ENCODE measurements around the gene TACC2.

Gene TACC2

DNA sequence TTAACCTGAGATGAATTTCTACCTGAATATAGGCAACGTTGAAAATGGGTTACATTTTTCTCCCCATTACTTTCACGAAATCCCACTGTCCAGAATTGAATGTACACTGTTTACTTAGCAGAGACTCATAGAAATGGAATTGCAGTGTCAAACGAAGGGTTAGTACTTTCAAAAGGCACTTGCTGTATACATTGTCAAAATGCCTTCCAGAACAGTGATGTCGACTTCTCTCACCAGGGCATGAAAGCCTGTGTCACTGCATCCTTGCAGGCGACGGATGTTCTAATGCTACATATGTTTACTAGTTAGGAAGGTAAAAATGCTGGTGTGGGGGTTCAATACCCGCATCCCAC is 41.2 kb downstream of the TACC2 start:
- DNase-seq (ENCODE audit: low spot score), result no peak

DNA sequence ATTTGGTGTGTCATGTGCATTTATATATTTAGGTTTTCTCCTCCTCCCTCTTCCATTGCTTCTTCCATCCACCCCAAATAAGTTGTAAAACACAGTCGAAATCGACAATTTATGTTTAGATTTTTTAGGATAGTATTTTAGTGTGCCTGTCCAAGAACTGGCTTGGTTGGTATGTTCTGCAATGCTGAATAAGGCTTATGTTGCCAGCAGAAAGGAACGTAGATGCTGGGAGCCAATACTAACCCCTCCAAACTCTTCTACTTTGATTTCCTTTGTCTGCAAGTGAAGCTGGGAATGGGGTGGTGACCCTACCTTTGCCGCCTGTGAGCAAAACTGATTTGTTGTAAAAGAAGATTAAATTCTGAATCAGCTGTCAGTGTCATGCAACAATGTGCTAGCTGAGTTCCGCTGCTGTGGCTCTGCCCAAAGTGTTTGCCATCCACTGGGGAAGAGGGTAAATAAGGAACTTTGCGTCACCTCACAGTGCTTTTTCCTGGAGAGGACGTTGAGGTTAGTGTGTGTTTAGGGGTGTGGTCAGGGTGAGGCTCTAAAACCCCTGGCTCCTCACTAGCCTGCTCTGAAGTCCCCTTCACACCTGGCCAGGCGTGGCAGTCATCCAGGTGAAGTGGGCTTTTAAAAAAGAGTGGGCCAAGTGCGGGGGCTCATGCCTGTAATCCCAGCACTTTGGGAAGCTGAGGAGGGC is 44.4 kb downstream of the TACC2 start:
- no peak for DNase-seq (ENCODE audit: low spot score)

- DNase-seq (ENCODE audit: low spot score), result no peak
Observed at GRCh38 chr10:122034149-122034756, 45.3 kb downstream of the TACC2 start.

DNA sequence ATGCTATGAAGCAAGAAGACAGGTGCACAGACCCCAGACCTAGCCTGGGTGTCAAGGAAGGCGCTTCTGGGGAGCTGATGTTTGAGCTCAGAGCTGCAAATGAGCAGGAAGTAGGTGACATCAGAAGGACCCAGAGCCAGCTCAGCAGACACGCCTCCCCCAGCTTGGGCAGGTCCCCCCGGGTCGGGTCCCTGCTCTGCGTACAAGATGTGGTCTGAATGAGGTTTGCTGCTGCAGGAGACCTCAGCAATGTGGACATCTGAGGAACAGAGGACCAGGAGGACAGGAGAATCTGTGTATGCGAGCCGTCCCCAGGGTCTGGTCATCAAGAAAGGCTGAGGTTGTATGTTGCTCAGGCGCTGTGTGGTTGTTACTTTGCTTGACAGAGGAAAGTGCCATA is 51.8 kb downstream of the TACC2 start:
- DNase-seq (ENCODE audit: low spot score), result no peak

DNA sequence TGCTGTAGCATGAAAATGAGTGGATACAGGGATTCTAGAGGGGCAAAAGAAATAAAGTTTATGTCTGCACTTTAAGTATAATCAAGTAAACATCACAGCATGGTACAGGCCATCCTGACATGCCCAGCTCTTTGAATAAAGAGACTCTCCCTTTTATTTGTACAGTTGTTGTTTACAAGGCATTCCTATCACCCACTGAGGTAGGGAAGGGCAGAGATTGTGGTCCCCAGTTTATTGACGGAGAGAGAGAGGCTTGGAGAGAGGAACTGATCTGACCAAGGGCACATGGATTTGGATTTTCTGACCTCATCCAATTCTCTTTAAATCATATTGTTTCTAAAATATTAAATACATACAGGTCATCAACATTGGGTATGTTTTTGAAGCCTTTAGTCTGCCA is 53.9 kb downstream of the TACC2 start:
- DNase-seq (ENCODE audit: low spot score), result no peak

GRCh38 chr10:122044045-122044661 is 55.2 kb downstream of the TACC2 start:
- no peak for DNase-seq (ENCODE audit: low spot score)

GRCh38 chr10:122044713-122045112 is 55.8 kb downstream of the TACC2 start:
- no peak for DNase-seq (ENCODE audit: low spot score)

DNA sequence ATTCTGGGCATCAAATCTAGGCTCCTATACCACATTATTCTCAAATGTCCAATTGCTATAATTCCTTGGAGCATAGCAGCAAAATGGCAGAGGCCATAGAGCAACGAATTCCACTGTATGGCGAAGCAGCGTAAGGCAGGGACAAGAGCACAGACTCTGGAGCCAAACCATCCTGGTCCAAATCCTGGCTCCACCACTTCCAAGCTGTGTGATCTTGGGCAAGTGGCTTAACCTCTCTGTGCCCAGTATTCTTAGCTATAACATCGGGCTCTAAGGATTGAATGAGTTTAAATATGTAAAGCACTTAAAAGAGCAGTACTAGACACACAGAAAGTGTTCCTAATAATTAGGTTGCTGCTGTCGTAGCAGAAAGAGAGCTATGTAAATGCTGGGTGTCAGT is 56.2 kb downstream of the TACC2 start:
- DNase-seq (ENCODE audit: low spot score), result no peak

- DNase-seq (ENCODE audit: low spot score), result no peak
Observed at GRCh38 chr10:122047560-122047959, 58.6 kb downstream of the TACC2 start.

GRCh38 chr10:122049076-122049475 is 60.1 kb downstream of the TACC2 start:
- no peak for DNase-seq (ENCODE audit: low spot score)

DNA sequence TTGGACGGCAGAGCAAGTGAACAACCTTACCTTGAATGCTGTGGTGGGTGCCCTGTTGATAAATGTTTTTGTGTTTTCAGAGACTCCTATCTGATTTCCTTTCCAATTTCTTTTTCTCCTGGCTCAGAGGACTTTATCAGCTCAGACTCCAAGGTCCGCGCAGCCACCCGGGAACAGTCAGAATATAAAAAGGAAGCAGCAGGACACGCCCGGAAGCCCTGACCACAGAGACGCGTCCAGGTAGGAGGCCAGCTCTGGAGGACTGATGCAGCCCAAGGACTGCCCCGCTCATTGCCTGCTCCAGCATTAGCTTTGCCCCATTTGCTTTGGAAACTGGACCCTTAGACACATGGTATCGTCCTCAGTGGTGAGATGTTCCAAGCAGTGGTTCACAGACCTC is 61.3 kb downstream of the TACC2 start:
- no peak for DNase-seq (ENCODE audit: low spot score)

- DNase-seq (ENCODE audit: low spot score), result no peak
Observed at GRCh38 chr10:122050811-122051210, 61.8 kb downstream of the TACC2 start.

DNA sequence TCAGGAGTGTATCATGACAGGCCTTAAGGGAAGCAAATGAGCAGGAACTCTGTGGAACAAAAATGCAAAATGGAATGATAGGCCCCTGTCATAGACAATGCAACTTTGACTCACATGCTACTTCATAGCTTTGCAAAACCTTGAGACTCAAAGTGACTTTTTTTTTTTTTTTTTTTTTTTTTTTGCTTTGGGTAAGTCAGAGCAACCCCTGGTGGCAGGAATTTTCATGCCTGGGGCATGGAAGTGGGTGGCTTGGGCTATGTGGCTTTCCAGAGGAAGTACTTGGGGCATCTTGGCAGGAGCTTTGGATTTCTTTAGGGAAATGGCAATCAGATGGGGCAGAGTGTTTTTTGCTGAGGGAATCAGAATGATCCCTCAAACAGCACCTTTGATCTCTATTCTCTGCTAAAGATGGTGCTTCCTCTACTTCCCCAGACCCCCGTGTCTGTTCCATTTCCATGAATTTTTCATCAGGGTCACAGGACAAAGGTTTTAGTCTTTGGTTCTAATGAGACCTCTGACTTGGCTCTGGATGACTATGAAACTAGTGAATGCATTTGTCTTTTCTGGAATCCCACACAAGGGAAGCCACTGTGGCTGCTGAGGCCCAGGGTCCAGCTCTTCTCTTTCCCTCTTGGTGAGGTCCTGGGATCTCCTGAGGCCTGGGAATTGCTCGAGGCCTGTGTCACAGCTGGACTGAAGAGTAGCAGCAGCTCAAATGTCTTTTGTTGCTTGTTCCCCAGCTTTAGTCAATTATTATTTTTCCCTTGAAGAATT is 62.8 kb downstream of the TACC2 start:
- peak; percentile 46 for DNase-seq (ENCODE audit: low spot score)

DNA sequence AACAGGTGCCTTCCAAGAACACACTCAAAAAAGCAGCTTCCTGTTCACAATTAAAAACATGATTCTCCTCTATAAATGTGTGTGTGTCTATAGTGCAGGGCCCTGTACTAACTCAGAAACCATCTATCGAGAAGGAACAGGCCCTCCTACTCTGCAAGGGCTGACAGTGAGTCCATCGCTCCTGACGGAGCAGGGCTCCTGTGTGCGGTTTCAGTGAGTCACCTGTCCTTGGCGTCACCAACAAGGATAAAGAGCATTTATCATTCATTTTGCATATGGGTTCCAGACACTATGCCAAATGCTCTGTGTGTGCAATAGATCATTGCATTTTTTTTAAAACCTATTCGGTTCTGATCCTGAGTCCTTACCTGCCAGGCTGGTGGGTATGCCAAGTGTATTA is 63.7 kb downstream of the TACC2 start:
- DNase-seq (ENCODE audit: low spot score), result no peak

DNA sequence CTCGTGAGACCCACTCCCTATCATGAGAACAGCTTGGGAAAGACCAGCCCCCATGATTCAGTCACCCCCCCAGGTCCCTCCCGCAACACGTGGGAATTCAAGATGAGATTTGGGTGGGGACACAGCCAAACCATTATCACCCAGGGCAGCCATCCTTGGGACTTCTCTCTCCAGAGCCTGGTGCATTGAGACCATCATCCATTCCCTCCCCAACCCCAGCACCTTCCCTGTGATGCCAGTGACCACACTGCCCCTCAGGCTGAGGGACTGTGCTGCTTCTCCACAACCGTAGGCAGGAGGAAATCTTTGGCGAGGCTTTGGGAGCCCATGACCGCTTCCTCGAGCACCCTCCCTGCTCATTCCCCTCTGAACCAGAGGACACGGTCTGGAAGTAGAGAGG is 64.4 kb downstream of the TACC2 start:
- DNase-seq (ENCODE audit: low spot score), result no peak

GRCh38 chr10:122054048-122055025 is 65.4 kb downstream of the TACC2 start:
- DNase-seq (ENCODE audit: low spot score), result peak; percentile 42

DNA sequence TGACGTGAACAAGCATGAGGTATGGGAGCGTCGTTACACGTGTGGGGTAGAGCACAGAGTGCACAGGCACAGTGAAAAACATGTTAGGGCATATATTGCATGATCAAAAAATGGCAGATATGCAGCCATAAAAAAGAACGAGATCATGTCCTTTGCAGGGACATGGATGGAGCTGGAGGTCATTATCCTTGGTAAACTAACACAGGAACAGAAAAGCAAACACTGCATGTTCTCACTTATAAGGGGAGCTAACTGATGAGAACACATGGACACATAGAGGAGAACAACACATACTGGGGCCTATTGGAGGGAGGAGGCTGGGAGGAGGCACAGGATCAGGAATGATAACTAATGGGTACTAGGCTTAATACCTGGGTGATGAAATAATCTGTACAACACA is 66.3 kb downstream of the TACC2 start:
- DNase-seq (ENCODE audit: low spot score), result no peak

DNA sequence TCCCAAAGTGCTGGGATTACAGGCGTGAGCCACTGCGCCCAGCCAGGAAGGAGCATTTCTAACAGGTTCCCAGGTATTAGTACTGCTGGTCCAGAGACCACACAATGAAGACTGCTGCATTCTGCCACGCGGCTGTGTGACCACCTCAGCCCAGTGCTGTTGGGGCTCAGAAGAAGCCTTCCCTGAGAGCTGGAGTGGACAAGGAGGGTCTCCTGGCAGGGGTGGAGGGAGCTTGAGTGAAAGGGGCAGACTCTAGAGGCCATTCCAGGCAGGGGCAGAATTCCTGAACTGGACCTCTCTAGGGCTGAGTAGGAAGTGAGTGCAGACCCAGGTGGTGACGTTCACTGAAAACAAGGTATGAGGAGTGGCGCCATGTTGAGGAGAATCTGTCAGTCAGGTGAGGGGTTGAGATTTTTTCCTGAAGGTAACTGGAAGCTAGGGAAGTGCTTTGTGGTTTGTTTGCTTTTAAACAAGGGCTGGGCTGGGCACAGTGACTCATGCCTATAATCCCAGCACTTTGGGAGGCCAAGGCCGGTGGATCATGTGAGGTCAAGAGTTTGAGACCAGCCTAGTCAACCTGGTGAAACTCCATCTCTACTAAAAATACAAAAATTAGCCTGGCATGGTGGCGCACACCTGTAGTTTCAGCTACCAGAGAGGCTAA is 67.6 kb downstream of the TACC2 start:
- DNase-seq (ENCODE audit: low spot score), result no peak

DNA sequence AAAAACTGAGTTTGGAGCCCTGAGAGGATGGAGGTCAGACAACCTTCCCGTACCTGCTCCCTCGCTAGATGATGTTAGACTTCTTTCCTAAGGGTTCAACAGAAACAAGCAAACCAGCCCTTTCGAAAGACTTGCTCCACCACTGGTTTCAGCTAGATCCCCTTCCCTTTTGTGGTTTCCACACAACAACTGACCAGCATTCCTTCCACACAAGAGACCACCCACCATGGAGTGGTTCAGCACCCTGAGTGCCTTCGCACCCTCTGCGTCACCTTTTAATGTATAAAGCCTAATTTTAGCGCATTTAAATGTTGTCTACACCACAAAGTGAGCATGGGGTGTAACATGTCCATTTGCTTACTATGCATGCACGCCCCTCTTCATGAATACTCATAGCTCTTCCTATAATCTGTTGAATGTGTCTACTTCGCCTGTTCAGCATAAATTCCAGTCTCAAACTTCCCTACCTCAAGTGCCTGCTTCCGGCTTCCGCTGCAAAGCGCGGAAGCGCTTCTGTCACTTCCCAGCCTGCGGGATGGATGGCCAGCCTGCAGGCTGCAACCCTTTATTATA is 69.0 kb downstream of the TACC2 start:
- DNase-seq (ENCODE audit: low spot score), result no peak

DNA sequence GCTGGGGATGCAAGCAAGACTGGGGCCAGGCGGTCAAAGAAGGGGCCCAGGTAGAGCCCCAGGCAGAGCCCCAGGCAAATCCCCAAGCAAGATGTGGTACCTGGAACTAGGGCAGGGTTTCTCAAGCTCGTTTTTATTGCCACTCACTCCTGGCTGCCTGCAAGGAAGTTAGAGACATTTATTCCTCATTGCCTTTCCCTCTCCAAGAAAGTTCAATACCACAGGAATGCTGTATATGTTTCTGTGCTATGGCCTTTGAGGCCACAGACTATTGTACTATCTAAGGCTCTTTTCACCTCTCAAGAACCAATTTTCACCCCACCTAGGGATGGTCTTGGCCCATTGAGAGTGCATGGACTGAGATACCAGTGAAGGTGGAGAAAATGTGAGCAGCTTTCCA is 71.3 kb downstream of the TACC2 start:
- no peak for DNase-seq (ENCODE audit: low spot score)

Measured in cerebellar cortex (tissue), 1 donor.